SK-N-SH (cell line): ENCODE data around the gene CNTNAP2. TPM values are rescaled to one million over a fixed set of nuclear protein-coding genes. Genes with fewer than 3 reads are reported as not detected.
A peak's percentile ranks its signal among the peaks of the same experiment; 100 is the strongest.

ENCODE experiments used
- CTCF ChIA-PET: fragments of 300-600, 350-600 bp; formaldehyde crosslinking; extraction: SDS; loops from one replicate; lab custom pipeline; 2021; lab: Yijun Ruan, JAX
- POLR2A ChIA-PET: fragments of 350-600 bp; sonication (Branson Sonifier 250); formaldehyde crosslinking; extraction: SDS; loops from one replicate; lab custom pipeline; 2020; ENCODE audit warnings: antibody characterized with exemption, inconsistent platforms; lab: Yijun Ruan, JAX
- DNase-seq: peaks from one replicate; pipeline ENCODE4 v3.0.0; 2012
- H2AFZ ChIP-seq: fragments of 200-600 bp; sonication (generic); 2 replicates; pipeline ENCODE4 v1.8.1; 2016; ENCODE audit warnings: antibody characterized with exemption, mild to moderate bottlenecking, low read depth
- H3F3A ChIP-seq: fragments of 200-600 bp; sonication (generic); replicated peaks from 2 replicates; pipeline ENCODE3; 2016; ENCODE audit warnings: antibody characterized with exemption, mild to moderate bottlenecking; ENCODE audit not compliant: insufficient read depth
- H3K27ac ChIP-seq, 2 experiments: fragments of 200-500 bp in 1 of 2; fragments of 200-600 bp in 1 of 2; sonication (Bioruptor generic) in 1 of 2; sonication (generic), shearing (Covaris generic) in 1 of 2; 2 replicates each; pipeline versions ENCODE4 v1.5.1 to v1.6.1; 2014 to 2016; ENCODE audit warnings: low read depth in 2 of 2, inconsistent platforms in 1 of 2, low read length in 1 of 2, mild to moderate bottlenecking in 1 of 2, mixed read lengths in 1 of 2
- H3K27me3 ChIP-seq: fragments of 200-600 bp; sonication (generic), shearing (Covaris generic); 2 replicates; pipeline ENCODE4 v1.6.1; 2016; ENCODE audit warnings: mixed run types; ENCODE audit not compliant: insufficient read depth
- H3K36me3 ChIP-seq, 2 experiments: fragments of 200-500 bp in 1 of 2; fragments of 200-600 bp in 1 of 2; sonication (Bioruptor generic) in 1 of 2; sonication (generic) in 1 of 2; replicated peaks in 1 of 2; 2 replicates each; pipeline versions ENCODE3 to v1.5.1; 2014 to 2016; ENCODE audit warnings: low read length in 1 of 2, mild to moderate bottlenecking in 1 of 2; ENCODE audit not compliant: insufficient read depth in 2 of 2, control insufficient read depth in 1 of 2
- H3K4me1 ChIP-seq, 2 experiments: fragments of 200-500 bp in 1 of 2; fragments of 200-600 bp in 1 of 2; sonication (Bioruptor generic) in 1 of 2; sonication (generic), shearing (Covaris generic) in 1 of 2; 2 replicates each; pipeline versions ENCODE4 v1.5.1 to v1.6.1; 2014 to 2016; ENCODE audit warnings: low read depth in 1 of 2, low read length in 1 of 2, mixed run types in 1 of 2; ENCODE audit not compliant: insufficient read depth in 2 of 2, control insufficient read depth in 1 of 2
- H3K4me2 ChIP-seq: fragments of 200-600 bp; sonication (generic), shearing (Covaris generic); 2 replicates; pipeline ENCODE4 v1.6.1; 2017; ENCODE audit warnings: mixed run types
- H3K4me3 ChIP-seq, 2 experiments: fragments of 200-500 bp in 1 of 2; fragments of 200-600 bp in 1 of 2; sonication (Bioruptor generic) in 1 of 2; sonication (generic), shearing (Covaris generic) in 1 of 2; 2 replicates each; pipeline versions ENCODE4 v1.5.1 to v1.8.1; 2014 to 2016; ENCODE audit warnings: low read depth in 2 of 2, inconsistent platforms in 1 of 2, low read length in 1 of 2, mild to moderate bottlenecking in 1 of 2, mixed read lengths in 1 of 2, moderate library complexity in 1 of 2
- H3K79me2 ChIP-seq: fragments of 200-600 bp; sonication (generic); 2 replicates; pipeline ENCODE4 v1.8.1; 2017; ENCODE audit warnings: mild to moderate bottlenecking; ENCODE audit not compliant: insufficient read depth
- H3K9ac ChIP-seq: fragments of 200-600 bp; sonication (generic); 2 replicates; pipeline ENCODE4 v1.6.1; 2017; ENCODE audit warnings: mixed run types
- H3K9me2 ChIP-seq: fragments of 200-600 bp; sonication (generic); 2 replicates; pipeline ENCODE4 v1.6.1; 2017; ENCODE audit warnings: mixed run types
- H3K9me3 ChIP-seq: fragments of 200-600 bp; sonication (generic); 2 replicates; pipeline ENCODE4 v1.6.1; 2017; ENCODE audit warnings: mixed run types, mild to moderate bottlenecking, moderate library complexity
- H4K20me1 ChIP-seq: fragments of 200-600 bp; sonication (generic); 2 replicates; pipeline ENCODE4 v1.6.1; 2017; ENCODE audit warnings: mild to moderate bottlenecking, mixed run types; ENCODE audit not compliant: insufficient read depth
- CHD2 ChIP-seq: fragments of 150-350 bp; IDR thresholded peaks from 2 replicates; pipeline ENCODE4 v1.6.1; 2018; ENCODE audit warnings: low read length; ENCODE audit not compliant: partially characterized antibody
- CTCF ChIP-seq: fragments of 200-600 bp; sonication (generic); IDR thresholded peaks from 2 replicates; pipeline ENCODE4 v1.6.1; 2017; ENCODE audit warnings: antibody characterized with exemption, mild to moderate bottlenecking, moderate library complexity
- FOSL2 ChIP-seq: IDR thresholded peaks from 2 replicates; pipeline ENCODE4 v1.4.0; 2012; ENCODE audit warnings: low read depth, mild to moderate bottlenecking, moderate library complexity, borderline replicate concordance
- FOXJ3 ChIP-seq: sonication (generic); formaldehyde crosslinking; IDR thresholded peaks from 2 replicates; pipeline ENCODE4 v1.5.1; 2020; ENCODE audit warnings: mild to moderate bottlenecking, missing genetic modification reagents
- FOXM1 ChIP-seq: IDR thresholded peaks from 2 replicates; pipeline ENCODE4 v1.4.0; 2012; ENCODE audit warnings: low read depth, mild to moderate bottlenecking
- GATA2 ChIP-seq: sonication (generic); formaldehyde crosslinking; IDR thresholded peaks from 2 replicates; pipeline ENCODE4 v1.5.0; 2020; ENCODE audit warnings: mild to moderate bottlenecking, missing genetic modification reagents
- IRF3 ChIP-seq: fragments of 150-350 bp; IDR thresholded peaks from 2 replicates; pipeline ENCODE4 v1.6.1; 2016; ENCODE audit warnings: mild to moderate bottlenecking, low read depth, low read length
- MEF2A ChIP-seq: IDR thresholded peaks from 2 replicates; pipeline ENCODE4 v1.4.0; 2012; ENCODE audit warnings: low read depth, borderline replicate concordance
- MXI1 ChIP-seq: IDR thresholded peaks from 2 replicates; pipeline ENCODE4 v1.6.1; 2012; ENCODE audit warnings: mild to moderate bottlenecking, low read depth, low read length, improper control_type of control experiment
- NRF1 ChIP-seq: IDR thresholded peaks from 2 replicates; pipeline ENCODE4 v1.6.1; 2012; ENCODE audit warnings: low read depth, mild to moderate bottlenecking, low read length
- PBX3 ChIP-seq: IDR thresholded peaks from 2 replicates; pipeline ENCODE4; 2012
- RAD21 ChIP-seq: IDR thresholded peaks from 2 replicates; pipeline ENCODE4 v1.6.1; 2012; ENCODE audit warnings: mild to moderate bottlenecking, low read length
- RFX5 ChIP-seq: IDR thresholded peaks from 2 replicates; pipeline ENCODE4 v1.6.1; 2012; ENCODE audit warnings: mild to moderate bottlenecking, improper control_type of control experiment, low read length
- RXRA ChIP-seq: IDR thresholded peaks from 2 replicates; pipeline ENCODE4 v1.4.0; 2012; ENCODE audit warnings: low read depth, mild to moderate bottlenecking, borderline replicate concordance
- SIN3A ChIP-seq: IDR thresholded peaks from 2 replicates; pipeline ENCODE4 v1.6.1; 2012; ENCODE audit warnings: low read depth, mild to moderate bottlenecking, low read length, moderate library complexity, borderline replicate concordance
- SMC3 ChIP-seq: IDR thresholded peaks from 2 replicates; pipeline ENCODE4 v1.6.1; 2012; ENCODE audit warnings: low read depth, low read length, improper control_type of control experiment
- TAF1 ChIP-seq: IDR thresholded peaks from 2 replicates; pipeline ENCODE4 v1.6.1; 2012; ENCODE audit warnings: low read depth, mild to moderate bottlenecking, low read length, moderate library complexity, borderline replicate concordance
- TEAD4 ChIP-seq: IDR thresholded peaks from 2 replicates; pipeline ENCODE4 v1.4.0; 2012; ENCODE audit warnings: mild to moderate bottlenecking, borderline replicate concordance; ENCODE audit not compliant: insufficient read depth
- USF1 ChIP-seq: IDR thresholded peaks from 2 replicates; pipeline ENCODE4 v1.4.0; 2012; ENCODE audit warnings: low read depth, borderline replicate concordance
- YY1 ChIP-seq: IDR thresholded peaks from 2 replicates; pipeline ENCODE4 v1.4.0; 2012; ENCODE audit warnings: low read depth, mild to moderate bottlenecking
- ZBTB33 ChIP-seq: IDR thresholded peaks from 2 replicates; pipeline ENCODE4 v1.4.0; 2012; ENCODE audit warnings: low read depth, borderline replicate concordance
- WGBS: methylation state at CpG from one replicate; pipeline ENCODE4 v1.1.6; 2017; ENCODE audit warnings: low lambda C conversion rate; 5-methylcytosine and 5-hydroxymethylcytosine counted together
- polyA plus RNA-seq, 3 experiments: library from polyadenylated mRNA; depleted of rRNA; stranded (reverse); fragments of >200 nt; gene quantifications; 2 replicates each; pipeline ENCODE4 v1.2.3, GENCODE V29; 2012

CNTNAP2 gene
- polyA plus RNA-seq, 1 of the 3 experiments (the other 2 are of a cell fraction): 3.4 TPM

- WGBS: 47% methylated on average over 7 of the region's 7 CpGs
- no peaks in the 10 kb centered on the region for H3F3A ChIP-seq
- no peak overlapping the region; a peak in 1 of 4 replicates for H3K4me3 ChIP-seq
- H3K27ac ChIP-seq: no peak overlapping the region
- no peak overlapping the region for H3K9ac ChIP-seq
- no peaks in the 10 kb centered on the region for H3K9me3 ChIP-seq
- H3K4me2 ChIP-seq: no peak overlapping the region
- DNase-seq: peak; percentile 64
- no peaks in the 10 kb centered on the region for H3K36me3 ChIP-seq
- H3K27me3 ChIP-seq: no peaks in the 10 kb centered on the region
- CTCF ChIA-PET: interaction anchor here (0.6 to 7.7 kb wide), 40 partner anchors 10 to 1072 kb away, joined by 3 to 61 read pairs (median 4); no protein-coding TSS in a partner anchor
- H3K79me2 ChIP-seq: no peaks in the 10 kb centered on the region
- H2AFZ ChIP-seq: no peak overlapping the region
- no peak for TF ChIP-seq MXI1
- no peak for TF ChIP-seq USF1
- no peak for TF ChIP-seq FOSL2
- no peak for TF ChIP-seq PBX3
- TF ChIP-seq NRF1: no peak
- peak; percentile 90 for TF ChIP-seq RAD21
- TF ChIP-seq SIN3A: no peak
- TF ChIP-seq IRF3: no peak
- TF ChIP-seq RXRA: no peak
- no peak for TF ChIP-seq ZBTB33
- TF ChIP-seq TEAD4: no peak
- TF ChIP-seq YY1: no peak
- TF ChIP-seq SMC3: peak; percentile 75
- no peak for TF ChIP-seq RFX5
- TF ChIP-seq MEF2A: no peak
- TF ChIP-seq FOXJ3 (CRISPR knock-in tag): no peak
- no peak for TF ChIP-seq TAF1
- TF ChIP-seq CTCF: peak; percentile 97
- TF ChIP-seq CHD2: no peak
- TF ChIP-seq GATA2 (CRISPR knock-in tag): no peak
- TF ChIP-seq FOXM1: no peak
- H4K20me1 ChIP-seq: no peaks in the 10 kb centered on the region
- peaks cover 0 to 15% of the 10 kb centered on the region in 2 experiments; a peak in 2 of 4 replicates for H3K4me1 ChIP-seq
- no peaks in the 10 kb centered on the region for H3K9me2 ChIP-seq
- POLR2A ChIA-PET: no interaction called here
Observed at GRCh38 chr7:148264933-148265557, 2148.4 kb downstream of the CNTNAP2 start.
